H1 (cell line): Measurements from ENCODE around the gene TGFBRAP1. TPM values are rescaled to one million over a fixed set of nuclear protein-coding genes. Genes with fewer than 3 reads are reported as not detected.

Experiments used
- CTCF ChIA-PET: fragments of 300-600 bp; sonication (Branson Sonifier 250); formaldehyde crosslinking; loops from one replicate; lab custom pipeline; 2021; ENCODE audit not compliant: partially characterized antibody; lab: Charles Lee
- POLR2A ChIA-PET: fragments of 300-600 bp; sonication (Branson Sonifier 250); formaldehyde crosslinking; loops from one replicate; lab custom pipeline; 2021; ENCODE audit warnings: inconsistent platforms; ENCODE audit not compliant: partially characterized antibody; lab: Charles Lee
- DNase-seq, 2 experiments: peaks; one replicate each; pipeline versions ENCODE4 v3.0.0 to v3.0.0-alpha.2; 2010 to 2022; ENCODE audit warnings: low spot score in 2 of 2, low read depth in 1 of 2, mixed read lengths in 1 of 2
- FAIRE-seq: peaks from 2 replicates; lab custom pipeline; 2011; peaks lifted over from hg19 to GRCh38; lab: Jason Lieb, UNC
- H2AFZ ChIP-seq: 2 replicates; pipeline ENCODE4 v1.8.1; 2012; ENCODE audit warnings: low read length, inconsistent platforms
- H2AK5ac ChIP-seq: 2 replicates; pipeline ENCODE4 v1.6.1; 2013; ENCODE audit warnings: low read depth, low read length
- H2BK120ac ChIP-seq: replicated peaks from 2 replicates; pipeline ENCODE3; 2013; ENCODE audit warnings: low read depth, low read length, inconsistent platforms
- H2BK12ac ChIP-seq: 2 replicates; pipeline ENCODE4 v1.6.1; 2013; ENCODE audit warnings: low read depth, low read length
- H2BK15ac ChIP-seq: 2 replicates; pipeline ENCODE4 v1.6.1; 2013; ENCODE audit warnings: low read length
- H2BK20ac ChIP-seq: 2 replicates; pipeline ENCODE4 v1.6.1; 2013; ENCODE audit warnings: low read length
- H2BK5ac ChIP-seq: 2 replicates; pipeline ENCODE4 v1.6.1; 2013; ENCODE audit warnings: low read depth, low read length
- H3K14ac ChIP-seq: 2 replicates; pipeline ENCODE4 v1.6.1; 2013; ENCODE audit warnings: inconsistent platforms; ENCODE audit not compliant: insufficient read length
- H3K18ac ChIP-seq: 2 replicates; pipeline ENCODE4 v1.6.1; 2013; ENCODE audit warnings: low read length; ENCODE audit errors: extremely low read depth
- H3K23ac ChIP-seq: 2 replicates; pipeline ENCODE4 v1.6.1; 2013; ENCODE audit warnings: inconsistent platforms; ENCODE audit not compliant: insufficient read length
- H3K23me2 ChIP-seq: 2 replicates; pipeline ENCODE4 v1.6.1; 2013; ENCODE audit warnings: low read depth, low read length
- H3K27ac ChIP-seq: 2 replicates; pipeline ENCODE4 v1.6.1; 2011; ENCODE audit warnings: low read depth, low read length, inconsistent platforms
- H3K27me3 ChIP-seq, 4 experiments: replicated peaks in 1 of 4; 1 replicate in 1 of 4; 2 replicates in 3 of 4; pipeline versions ENCODE4 v1.6.1 to v1.8.1; 2011 to 2013; ENCODE audit warnings: low read length in 3 of 4, mild to moderate bottlenecking in 3 of 4, inconsistent platforms in 2 of 4, mixed read lengths in 2 of 4, moderate library complexity in 1 of 4; ENCODE audit not compliant: control insufficient read depth in 3 of 4, insufficient read depth in 3 of 4; ENCODE audit errors: extremely low read depth in 1 of 4
- H3K36me3 ChIP-seq, 4 experiments: 2 replicates each; pipeline versions ENCODE4 v1.6.1 to v1.8.1; 2011 to 2013; ENCODE audit warnings: mild to moderate bottlenecking in 4 of 4, low read length in 3 of 4, moderate library complexity in 2 of 4, control low read depth in 1 of 4, inconsistent platforms in 1 of 4; ENCODE audit not compliant: insufficient read depth in 4 of 4, control insufficient read depth in 2 of 4
- H3K4ac ChIP-seq: replicated peaks from 2 replicates; pipeline ENCODE3; 2013; ENCODE audit warnings: low read length, low read depth, mixed read lengths, inconsistent platforms; ENCODE audit not compliant: insufficient read length
- H3K4me1 ChIP-seq, 4 experiments: replicated peaks in 1 of 4; 1 replicate in 1 of 4; 2 replicates in 3 of 4; pipeline versions ENCODE4 v1.6.1 to v1.8.1; 2011 to 2013; ENCODE audit warnings: low read length in 3 of 4, inconsistent platforms in 2 of 4, mixed read lengths in 1 of 4; ENCODE audit not compliant: insufficient read depth in 4 of 4, control insufficient read depth in 3 of 4
- H3K4me2 ChIP-seq, 2 experiments: 2 replicates each; pipeline versions ENCODE4 v1.6.1 to v1.8.1; 2011 to 2013; ENCODE audit warnings: low read depth in 2 of 2, low read length in 2 of 2, control low read depth in 1 of 2, inconsistent platforms in 1 of 2, mild to moderate bottlenecking in 1 of 2; ENCODE audit not compliant: insufficient read depth in 1 of 2
- H3K4me3 ChIP-seq, 4 experiments: fragments of 200-600, 300-600 bp in 1 of 4; sonication (generic), shearing (Covaris generic), sonication (Bioruptor Twin) in 1 of 4; 2 replicates each; pipeline versions ENCODE4 v1.5.1 to v1.8.1; 2011 to 2016; ENCODE audit warnings: low read length in 4 of 4, low read depth in 3 of 4, control low read depth in 2 of 4, inconsistent platforms in 2 of 4, mild to moderate bottlenecking in 2 of 4, mixed read lengths in 1 of 4, moderate library complexity in 1 of 4; ENCODE audit not compliant: insufficient read depth in 2 of 4; ENCODE audit errors: extremely low read depth in 1 of 4
- H3K56ac ChIP-seq: replicated peaks from 2 replicates; pipeline ENCODE3; 2013; ENCODE audit warnings: low read depth, mild to moderate bottlenecking, mixed read lengths, low read length, inconsistent platforms; ENCODE audit not compliant: insufficient read length
- H3K79me1 ChIP-seq: 2 replicates; pipeline ENCODE4 v1.6.1; 2013; ENCODE audit warnings: low read depth, low read length, control low read depth
- H3K79me2 ChIP-seq, 2 experiments: 2 replicates each; pipeline versions ENCODE4 v1.6.1 to v1.8.1; 2012 to 2013; ENCODE audit warnings: low read length in 2 of 2, mild to moderate bottlenecking in 2 of 2, inconsistent platforms in 1 of 2; ENCODE audit not compliant: insufficient read depth in 2 of 2, control insufficient read depth in 1 of 2
- H3K9ac ChIP-seq, 4 experiments: replicated peaks in 1 of 4; 1 replicate in 1 of 4; 2 replicates in 3 of 4; pipeline versions ENCODE4 v1.6.1 to v1.8.1; 2011 to 2013; ENCODE audit warnings: low read depth in 3 of 4, low read length in 3 of 4, control low read depth in 2 of 4, mild to moderate bottlenecking in 2 of 4, moderate library complexity in 2 of 4, inconsistent platforms in 1 of 4; ENCODE audit errors: extremely low read depth in 1 of 4
- H3K9me3 ChIP-seq, 2 experiments: 2 replicates each; pipeline versions ENCODE4 v1.6.1 to v1.8.1; 2012 to 2013; ENCODE audit warnings: mild to moderate bottlenecking in 2 of 2, moderate library complexity in 2 of 2, control low read depth in 1 of 2, inconsistent platforms in 1 of 2, low read depth in 1 of 2, low read length in 1 of 2, mixed read lengths in 1 of 2; ENCODE audit not compliant: insufficient read depth in 2 of 2
- H4K20me1 ChIP-seq, 2 experiments: replicated peaks in 1 of 2; 2 replicates each; pipeline versions ENCODE3 to v1.8.1; 2011 to 2013; ENCODE audit warnings: inconsistent platforms in 2 of 2, low read length in 2 of 2, mild to moderate bottlenecking in 1 of 2; ENCODE audit not compliant: insufficient read depth in 2 of 2, control insufficient read depth in 1 of 2
- H4K5ac ChIP-seq: 2 replicates; pipeline ENCODE4 v1.6.1; 2013; ENCODE audit warnings: low read length, low read depth, mixed read lengths, inconsistent platforms; ENCODE audit not compliant: insufficient read length
- H4K8ac ChIP-seq: 2 replicates; pipeline ENCODE4 v1.8.0; 2013; ENCODE audit warnings: mild to moderate bottlenecking, moderate library complexity, low read length, inconsistent platforms; ENCODE audit not compliant: insufficient read depth; ENCODE audit errors: extremely low read depth
- H4K91ac ChIP-seq: replicated peaks from 2 replicates; pipeline ENCODE3; 2013; ENCODE audit warnings: low read length, mixed read lengths, inconsistent platforms; ENCODE audit not compliant: insufficient read length
- CHD2 ChIP-seq: IDR thresholded peaks from 2 replicates; pipeline ENCODE4 v1.6.1; 2012; ENCODE audit warnings: low read length, improper control_type of control experiment
- MAFK ChIP-seq: IDR thresholded peaks from 2 replicates; pipeline ENCODE4 v1.6.1; 2012; ENCODE audit warnings: low read depth, mild to moderate bottlenecking, improper control_type of control experiment, low read length
- WGBS, 2 experiments: shearing (Covaris generic) in 1 of 2; methylation state at CpG; one replicate each; pipeline versions ENCODE4 v1.1.6 to v1.1.7; 2013 to 2015; ENCODE audit warnings: low lambda C conversion rate in 2 of 2, mixed read lengths in 2 of 2, inconsistent platforms in 1 of 2, low coverage in 1 of 2, missing lambda C conversion rate in 1 of 2; ENCODE audit not compliant: insufficient replicate concordance in 2 of 2, insufficient coverage in 1 of 2, insufficient read length in 1 of 2; ENCODE audit errors: extremely low coverage in 1 of 2, missing lambda C conversion rate in 1 of 2; 5-methylcytosine and 5-hydroxymethylcytosine counted together
- polyA plus RNA-seq, 7 experiments: library from polyadenylated mRNA; depleted of rRNA in 3 of 7; stranded (reverse) in 5 of 7; unstranded in 2 of 7; fragments of >200 nt in 5 of 7; fragments of 200-250 nt in 2 of 7; gene quantifications; 1 replicate in 5 of 7; 2 replicates in 1 of 7; 4 replicates in 1 of 7; pipeline versions ENCODE4 v1.2.1 to v1.2.3, GENCODE V29; 2011 to 2013; ENCODE audit warnings: missing spikeins in 2 of 7, mixed read lengths in 2 of 7
- total RNA-seq: library from RNA; stranded (reverse); fragmentation: NEBNext Ultra II Directional; extraction: Animal tissue kit (Norgen Biotek cat#: 25700); gene quantifications from 2 replicates; pipeline ENCODE4 v1.2.1, GENCODE V29; 2021

Gene TGFBRAP1
- total and polyA plus RNA-seq, 2 of the 8 experiments (the other 6 are each of a cell fraction or from before 2014, with no cell fraction given) = 11.2 to 20.2 TPM

DNA sequence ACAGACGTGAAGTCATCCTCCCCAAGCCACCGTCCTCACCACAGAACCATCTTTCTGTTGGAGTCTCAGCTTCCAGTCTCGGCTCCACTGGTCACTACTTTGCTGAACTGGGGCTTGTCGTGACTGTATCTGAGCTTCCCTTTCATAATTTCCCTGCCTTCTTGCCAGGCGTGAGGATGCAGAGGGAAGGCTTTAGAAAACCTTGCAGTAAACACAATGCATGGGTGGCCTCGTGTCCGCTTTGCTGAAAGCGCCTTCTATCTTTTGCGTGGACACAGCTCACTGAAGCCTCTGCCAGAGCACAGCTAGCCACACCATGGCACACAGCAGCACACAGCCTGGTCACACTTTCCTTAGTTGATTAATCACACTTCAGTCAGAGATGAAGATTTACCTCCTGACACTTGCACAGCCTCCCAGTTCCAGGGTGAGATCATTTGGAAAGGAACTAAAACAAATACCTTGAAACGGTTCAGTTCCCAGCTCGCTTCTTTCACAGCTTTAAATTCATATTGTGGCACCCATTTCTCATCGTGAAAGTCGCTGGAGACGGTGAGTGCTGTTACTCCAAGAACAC is 90.8 kb downstream of the TGFBRAP1 start:
- ChIA-PET CTCF (interaction anchor here (0.6 to 16.9 kb wide), 20 partner anchors 9 to 845 kb away, joined by 3 to 541 read pairs (median 4); no protein-coding TSS in a partner anchor), POLR2A (interaction anchor here (1.1 kb wide), 1 partner anchor 10 kb away, joined by 4 read pairs; no protein-coding TSS in a partner anchor)
- H3K14ac ChIP-seq = no peak overlapping the region
- no peak overlapping the region for H3K27ac ChIP-seq
- H3K18ac ChIP-seq = no peak overlapping the region
- H2AK5ac ChIP-seq = no peak overlapping the region
- no peak overlapping the region for H4K8ac ChIP-seq
- no peak overlapping the region for H4K5ac ChIP-seq
- H3K4me1 ChIP-seq = peaks cover 0 to 4% (median under 1%) of the 10 kb centered on the region in 4 experiments; a peak in 3 of 7 replicates
- no peaks in the 10 kb centered on the region for H4K20me1 ChIP-seq
- no peak overlapping the region for H3K23ac ChIP-seq
- H3K4me2 ChIP-seq = no peak overlapping the region
- H3K23me2 ChIP-seq = no peaks in the 10 kb centered on the region
- no peaks in the 10 kb centered on the region for H3K79me2 ChIP-seq
- H2AFZ ChIP-seq = peak overlapping the region; percentile 48; the same call in 1 of the 2 replicates
- WGBS, 2 experiments = 96% methylated on average over 14 of the region's 14 CpGs; no CpG with 5 or more reads in 1 of the 2 experiments
- no peak for FAIRE-seq
- no peak overlapping the region; a peak in 1 of 7 replicates for H3K9ac ChIP-seq
- H3K27me3 ChIP-seq = no peaks in the 10 kb centered on the region; a peak in 1 of 7 replicates
- no peak overlapping the region for H3K4ac ChIP-seq
- H2BK15ac ChIP-seq = peak overlapping the region; percentile 97; the same call in 1 of the 2 replicates
- H3K56ac ChIP-seq = no peak overlapping the region
- DNase-seq = no peak
- no peak overlapping the region for H3K4me3 ChIP-seq
- H2BK20ac ChIP-seq = 0 out of 2 replicates have a peak overlapping the region, but pooled peaks have one; percentile 25
- peak overlapping the region; percentile 52; the same call in 1 of the 2 replicates for H2BK12ac ChIP-seq
- H2BK120ac ChIP-seq = no peak overlapping the region
- no peak overlapping the region for H2BK5ac ChIP-seq
- no peaks in the 10 kb centered on the region for H3K36me3 ChIP-seq
- no peaks in the 10 kb centered on the region; a peak in 1 of 4 replicates for H3K9me3 ChIP-seq
- H4K91ac ChIP-seq = peak overlapping the region; percentile 45
- no peaks in the 10 kb centered on the region for H3K79me1 ChIP-seq
- TF ChIP-seq MAFK = no peak
- no peak for TF ChIP-seq CHD2
